ENCODE results near the gene PGLYRP2.

PGLYRP2 gene

DNA sequence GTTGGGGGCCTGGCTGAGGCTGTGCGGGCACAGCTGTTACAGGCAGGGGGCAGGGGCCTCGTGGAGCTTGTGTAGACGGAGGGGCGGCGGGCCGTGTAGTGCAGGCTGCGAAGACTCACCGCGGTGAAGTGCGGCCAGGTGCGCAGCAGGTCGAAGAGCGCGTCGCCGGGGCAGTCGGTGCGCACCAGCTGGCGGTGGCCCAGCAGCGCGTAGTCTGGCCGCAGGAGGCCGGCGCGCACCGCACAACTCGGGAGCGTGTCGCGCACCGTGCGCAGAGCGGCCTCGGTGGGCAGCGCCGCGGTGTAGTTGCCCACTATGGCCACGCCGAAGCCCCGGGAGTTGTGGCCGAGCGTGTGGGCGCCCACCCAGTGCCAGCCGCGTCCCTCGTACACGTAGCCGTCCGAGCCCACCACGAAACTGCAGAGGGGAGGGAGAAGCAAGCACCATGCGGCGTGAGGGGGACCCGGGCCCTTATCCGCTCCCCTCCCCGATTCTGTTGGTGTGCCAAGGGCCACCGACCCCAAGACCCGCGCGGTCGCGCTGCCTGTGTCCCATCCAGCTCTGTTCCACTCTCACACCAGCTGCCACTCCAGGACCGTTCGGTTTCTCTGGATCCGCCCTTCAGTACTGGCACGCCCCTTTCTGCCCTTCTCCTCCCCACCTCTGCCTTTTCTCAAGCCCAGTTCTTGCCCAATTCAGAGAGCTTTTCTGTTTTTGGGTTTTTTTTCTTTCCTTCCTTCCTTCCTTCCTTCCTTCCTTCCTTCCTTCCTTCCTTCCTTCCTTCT, 9.6 kb downstream of the PGLYRP2 start:
- no peak for TF ChIP-seq ZNF274 (IDR thresholded peaks at IDR 0.05; ENCODE audit: low read depth, low read length)
- H3K4me3 ChIP-seq (ENCODE audit: low read length), result no peak overlapping the region; the same call in 1 of the 2 replicates

DNA sequence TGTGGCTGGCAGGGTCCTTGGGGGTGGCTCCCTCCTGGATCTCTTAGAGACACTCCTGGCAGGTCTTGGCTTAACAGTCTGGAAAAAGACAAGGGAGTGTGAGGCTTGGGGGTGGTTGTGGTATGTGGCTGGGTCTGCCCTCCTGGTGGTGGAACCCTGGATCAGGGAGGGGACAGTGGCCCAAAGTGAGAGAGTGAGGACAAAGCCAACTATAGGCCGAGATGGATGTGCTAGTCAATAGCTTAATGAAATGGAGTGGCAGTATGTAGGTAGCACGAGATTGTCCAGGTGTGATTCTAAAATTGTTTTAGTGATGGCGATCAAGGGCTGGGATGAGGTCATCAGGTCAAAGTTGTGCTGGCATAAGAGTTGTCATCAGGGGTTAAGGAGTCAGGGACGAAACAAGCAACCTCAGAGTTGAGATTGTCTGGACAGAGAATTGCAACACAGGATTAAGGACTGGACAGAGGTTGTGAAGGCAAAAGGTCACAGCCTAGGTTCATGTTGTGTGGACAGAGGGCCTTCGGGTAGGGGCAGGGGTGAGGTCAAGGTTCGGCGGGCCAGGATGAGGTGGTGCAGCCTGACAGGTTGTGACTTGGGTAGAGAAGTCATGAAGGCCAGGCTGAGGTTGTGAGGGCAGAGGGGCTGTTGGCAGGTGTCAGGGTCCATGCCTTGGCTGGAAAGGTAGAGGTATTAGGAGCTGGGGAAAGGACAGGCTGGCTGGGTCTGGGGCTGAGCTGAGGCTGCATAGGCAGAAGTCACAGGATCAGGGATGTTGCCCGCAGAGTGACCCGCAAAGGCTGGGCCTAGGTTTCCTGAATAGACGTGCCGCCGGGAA, 10.4 kb downstream of the PGLYRP2 start:
- H3K4me3 ChIP-seq (ENCODE audit: low read length), result no peak overlapping the region
- no peak for TF ChIP-seq ZNF274 (IDR thresholded peaks at IDR 0.05; ENCODE audit: low read depth, low read length)

DNA sequence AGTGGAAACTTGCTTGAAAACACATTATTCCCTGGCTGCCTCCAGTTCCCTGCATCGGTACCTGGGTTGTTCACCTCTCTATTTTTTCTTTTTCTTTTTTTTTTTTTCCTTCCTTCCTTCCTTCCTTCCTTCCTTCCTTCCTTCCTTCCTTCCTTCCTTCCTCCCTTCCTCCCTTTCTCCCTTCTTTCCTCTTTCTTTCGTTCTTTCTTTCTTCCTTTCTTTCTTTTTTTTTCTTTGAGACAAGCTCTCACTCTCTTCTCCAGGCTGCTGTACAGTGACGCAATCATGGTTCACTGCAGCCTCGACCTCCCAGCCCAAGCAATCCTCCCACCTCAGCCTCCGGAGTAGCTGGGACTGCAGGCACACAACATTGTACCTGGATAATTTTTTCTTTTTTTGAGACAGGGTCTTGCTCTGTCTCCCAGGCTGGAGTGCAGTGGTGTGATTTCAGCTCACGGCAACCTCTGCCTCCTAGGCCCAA, 11.5 kb downstream of the PGLYRP2 start:
- TF ChIP-seq ZNF274 (IDR thresholded peaks at IDR 0.05; ENCODE audit: low read depth, low read length), result no peak
- no peak overlapping the region for H3K4me3 ChIP-seq (ENCODE audit: low read length)

GRCh38 chr19:15466851-15467733, 12.2 kb downstream of the PGLYRP2 start:
- no peak overlapping the region; the same call in 1 of the 2 replicates for H3K4me3 ChIP-seq (ENCODE audit: low read length)

DNA sequence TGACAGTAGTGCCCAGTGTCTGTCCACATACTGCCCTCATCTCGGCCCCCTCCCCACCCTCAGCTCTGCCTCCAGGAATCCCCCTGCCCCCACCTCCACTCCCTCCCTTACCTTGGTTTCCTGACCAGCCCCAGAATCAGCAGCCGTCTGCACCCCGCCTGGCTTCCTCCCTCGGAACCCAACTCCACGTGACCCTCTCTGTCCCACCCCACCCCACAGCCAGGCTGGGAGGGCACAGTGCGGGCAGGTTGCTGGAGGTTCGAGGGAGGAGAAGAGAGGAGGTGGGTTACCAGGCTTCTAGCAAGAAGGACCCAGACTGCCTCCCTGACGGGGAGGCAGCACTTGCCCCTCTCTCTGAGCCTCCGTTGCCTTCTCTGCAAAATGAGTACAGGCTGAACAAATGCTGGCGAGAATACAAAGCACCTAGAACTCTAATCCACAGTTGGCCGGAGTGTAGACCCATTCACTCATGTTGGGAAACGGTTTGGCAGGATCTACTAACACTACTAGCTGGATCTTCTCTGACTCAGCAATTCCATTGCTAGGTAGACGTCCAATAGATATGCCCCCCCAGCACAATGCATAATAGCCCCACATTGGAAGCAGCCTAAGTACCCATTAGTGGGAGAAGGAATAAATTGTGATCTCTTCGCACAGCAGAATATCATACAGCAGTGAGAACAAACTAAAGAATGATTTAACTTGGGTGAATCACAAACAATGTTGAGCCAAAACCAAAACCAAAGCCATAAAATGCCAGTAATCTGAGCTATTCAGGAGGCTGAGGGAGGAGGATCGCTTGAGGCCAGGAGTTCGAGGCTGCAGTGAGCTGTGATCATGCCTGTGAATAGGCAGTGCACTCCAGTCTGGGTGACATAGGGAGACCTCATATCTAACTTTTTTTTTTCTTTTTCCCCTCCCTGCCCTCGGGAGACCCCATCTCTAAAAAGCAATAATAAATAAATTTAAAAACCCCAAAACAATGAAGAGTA, 14.6 kb downstream of the PGLYRP2 start, which contains the start of gene RASAL3:
RASAL3 (minus strand) TSS at position 151 of the 992 bp plus-strand sequence. CDS start 186 bp downstream, outside the sequence.
- no peak for TF ChIP-seq ZNF274 (IDR thresholded peaks at IDR 0.05; ENCODE audit: low read depth, low read length)
- H3K4me3 ChIP-seq (ENCODE audit: low read length), result peak within 1 kb of the TSS; percentile 80

More at GRCh38 chr19:15466851-15467733, 12.2 kb downstream of the PGLYRP2 start:
- no peak for TF ChIP-seq ZNF274 (IDR thresholded peaks at IDR 0.05; ENCODE audit: low read depth, low read length)

DNA sequence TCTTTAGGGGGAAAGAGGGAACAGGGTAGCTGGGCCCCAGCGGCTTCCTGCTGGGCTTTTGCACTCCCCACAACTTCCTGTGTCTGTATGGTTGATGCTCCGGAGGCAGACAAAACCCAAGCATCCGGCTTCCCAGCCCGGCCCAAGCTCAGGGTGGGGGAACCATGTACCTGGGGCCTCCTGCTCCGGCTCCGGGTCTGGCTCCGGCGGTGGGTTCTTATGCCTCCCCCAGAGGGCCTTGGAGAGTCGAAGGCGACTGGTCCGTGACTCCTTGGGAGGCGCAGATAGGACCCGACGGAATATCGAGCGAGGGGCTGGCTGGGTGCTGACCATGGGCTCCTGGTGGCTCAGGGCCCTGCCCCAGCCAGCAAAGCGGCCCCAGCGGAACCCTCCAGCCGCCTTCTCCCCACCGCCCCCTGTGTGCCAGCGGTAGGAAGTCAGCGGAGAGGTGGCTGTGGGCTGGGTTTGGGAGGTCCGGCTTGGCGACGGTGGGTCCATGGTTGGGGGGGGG, 15.4 kb downstream of the PGLYRP2 start:
- no peak for TF ChIP-seq ZNF274 (IDR thresholded peaks at IDR 0.05; ENCODE audit: low read depth, low read length)
- H3K4me3 ChIP-seq (ENCODE audit: low read length), result peak overlapping the region; percentile 80

DNA sequence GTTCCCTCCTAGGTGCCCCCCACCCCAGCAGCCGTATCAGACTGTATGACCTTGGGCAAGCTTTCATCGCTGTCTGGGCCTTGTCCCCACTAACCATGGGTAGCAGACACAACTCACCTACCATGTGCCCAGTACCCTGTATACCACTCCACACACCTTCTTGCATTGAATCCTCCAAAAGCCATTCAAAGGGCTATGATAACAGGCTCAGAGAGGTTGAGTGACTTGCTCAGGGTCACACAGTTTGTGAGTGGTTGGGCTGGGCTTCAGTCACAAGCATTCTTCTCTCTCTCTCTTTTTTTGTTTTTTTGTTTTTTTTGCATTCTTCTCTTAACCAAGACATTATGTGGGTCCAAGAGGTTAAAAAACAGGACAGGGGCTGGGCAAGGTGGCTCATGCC, 17.6 kb downstream of the PGLYRP2 start:
- no peak overlapping the region for H3K4me3 ChIP-seq (ENCODE audit: low read length)
- TF ChIP-seq ZNF274 (IDR thresholded peaks at IDR 0.05; ENCODE audit: low read depth, low read length), result no peak

DNA sequence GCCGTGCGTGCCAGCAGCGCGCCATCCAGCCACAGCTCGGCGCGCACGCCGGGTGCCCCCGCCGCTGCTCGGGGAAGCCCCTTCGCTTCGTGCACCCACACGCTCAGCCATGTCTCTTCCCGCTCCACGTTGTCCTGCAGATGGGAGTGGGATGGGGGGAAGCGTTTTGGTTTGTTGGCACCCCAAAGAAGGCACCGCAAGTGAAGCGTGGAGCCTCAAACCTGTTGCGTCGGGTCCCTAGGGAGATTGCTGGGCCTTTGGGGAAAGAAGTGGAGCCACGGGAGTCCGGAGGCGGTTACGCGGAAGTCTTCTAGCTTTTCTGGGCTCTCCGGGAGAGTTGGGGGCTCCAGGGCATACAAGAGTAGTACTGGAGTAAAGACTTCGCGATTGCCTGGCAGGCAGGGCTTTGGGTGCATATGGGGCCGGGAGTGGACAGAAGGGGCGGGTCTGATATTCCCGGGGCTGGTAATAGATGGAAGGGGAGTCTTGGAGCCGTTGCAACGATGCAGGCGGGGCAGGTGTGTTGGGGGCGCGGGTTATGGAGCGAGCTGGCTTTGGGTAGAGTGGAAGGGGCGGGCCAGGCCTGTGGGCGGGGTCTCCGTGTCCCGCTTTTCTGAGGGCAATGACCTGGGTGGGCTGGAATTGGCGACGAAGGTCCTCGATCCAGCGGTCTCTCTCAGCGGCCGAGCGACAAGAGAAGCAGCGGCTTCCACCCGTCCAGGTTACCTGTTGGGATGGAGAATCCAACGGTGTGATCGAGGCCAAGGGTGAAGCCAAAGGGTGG, 21.4 kb downstream of the PGLYRP2 start:
- TF ChIP-seq ZNF274 (IDR thresholded peaks at IDR 0.05; ENCODE audit: low read depth, low read length), result no peak
- H3K4me3 ChIP-seq (ENCODE audit: low read length), result no peak overlapping the region

GRCh38 chr19:15456871-15457700, 22.2 kb downstream of the PGLYRP2 start:
- no peak for TF ChIP-seq ZNF274 (IDR thresholded peaks at IDR 0.05; ENCODE audit: low read depth, low read length)
- H3K4me3 ChIP-seq (ENCODE audit: low read length), result no peak overlapping the region

- TF ChIP-seq ZNF274 (IDR thresholded peaks at IDR 0.05; ENCODE audit: low read depth, low read length), result no peak
- H3K4me3 ChIP-seq (ENCODE audit: low read length), result no peak overlapping the region
Measured at GRCh38 chr19:15456441-15456840, 22.9 kb downstream of the PGLYRP2 start.

DNA sequence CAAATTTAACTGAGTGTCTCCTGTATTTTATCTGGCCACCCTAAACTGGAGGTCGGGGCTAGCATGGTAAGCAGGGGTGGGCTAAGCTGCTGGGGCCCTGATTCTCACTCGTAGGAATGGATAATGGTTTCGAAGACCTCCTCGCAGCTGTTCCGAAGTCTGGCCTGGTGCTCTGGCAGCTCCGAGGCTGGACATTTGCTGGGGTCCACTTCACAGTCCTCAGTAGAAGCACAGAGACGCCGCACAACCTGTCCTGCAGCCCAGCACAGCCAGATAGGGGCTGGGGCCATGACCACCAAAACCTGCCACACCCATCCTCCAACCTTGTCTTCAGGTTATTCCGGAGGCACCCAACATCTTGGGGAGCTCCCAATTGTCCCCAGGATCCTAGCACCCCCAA, 23.3 kb downstream of the PGLYRP2 start:
- no peak overlapping the region for H3K4me3 ChIP-seq (ENCODE audit: low read length)
- TF ChIP-seq ZNF274 (IDR thresholded peaks at IDR 0.05; ENCODE audit: low read depth, low read length), result no peak

Measured in GM08714 (cell line).